Panc1 (cell line): Measurements from ENCODE around the gene NFX1. TPM values are rescaled to one million over a fixed set of nuclear protein-coding genes. Genes with fewer than 3 reads are reported as not detected.
"Not testable (repeated sequence)": the region's sequence is repeated elsewhere in the genome, so short reads cannot be mapped to it uniquely, and the experiment has no call there.

ENCODE experiments used
- ATAC-seq: fragments of 200-7000 bp; cut with Tn5 transposase; 2 replicates; pipeline ENCODE4 v1.9.1; 2020; ENCODE audit warnings: mild to moderate bottlenecking, moderate library complexity
- BruUV-seq: library from RNA; stranded (reverse); fragments of 400-500 nt; replicated peaks from 2 replicates; lab custom pipeline; 2021; lab: Mats Ljungman, UMichigan
- CTCF ChIA-PET: fragments of 300-600 bp; sonication (Branson Sonifier 250); formaldehyde crosslinking; loops from one replicate; lab custom pipeline; 2022; ENCODE audit warnings: antibody characterized with exemption; lab: Charles Lee
- POLR2A ChIA-PET: fragments of 300-600 bp; sonication (Branson Sonifier 250); formaldehyde crosslinking; loops from one replicate; lab custom pipeline; 2022; ENCODE audit warnings: antibody characterized with exemption; lab: Charles Lee
- DNase-seq: peaks from one replicate; pipeline ENCODE4 v3.0.0-alpha.2; 2010; ENCODE audit warnings: low read depth, low spot score
- H3K27ac ChIP-seq: 2 replicates; pipeline ENCODE4 v1.5.1; 2011; ENCODE audit warnings: mild to moderate bottlenecking, low read length, inconsistent platforms
- H3K27me3 ChIP-seq: fragments of 200-500 bp; sonication (Bioruptor generic); 2 replicates; pipeline ENCODE4 v1.6.0; 2014; ENCODE audit warnings: low read length, inconsistent platforms; ENCODE audit not compliant: control insufficient read depth, insufficient read depth
- H3K36me3 ChIP-seq: fragments of 200-500 bp; sonication (Bioruptor generic); 2 replicates; pipeline ENCODE4 v1.5.1; 2014; ENCODE audit warnings: inconsistent platforms, mild to moderate bottlenecking, low read length, moderate library complexity; ENCODE audit not compliant: control insufficient read depth, insufficient read depth
- H3K4me1 ChIP-seq: 2 replicates; pipeline ENCODE4 v1.5.1; 2011; ENCODE audit warnings: inconsistent platforms, mild to moderate bottlenecking, low read length, moderate library complexity; ENCODE audit not compliant: control insufficient read depth, insufficient read depth
- H3K4me3 ChIP-seq, 2 experiments: 2 replicates each; pipeline ENCODE4 v1.5.1; 2011 to 2012; ENCODE audit warnings: low read depth in 2 of 2, low read length in 2 of 2, mild to moderate bottlenecking in 2 of 2, inconsistent platforms in 1 of 2, moderate library complexity in 1 of 2
- H3K9me3 ChIP-seq: fragments of 200-500 bp; sonication (Bioruptor generic); 2 replicates; pipeline ENCODE4 v1.5.1; 2014; ENCODE audit warnings: low read depth, mild to moderate bottlenecking, inconsistent platforms, low read length, moderate library complexity; ENCODE audit not compliant: control insufficient read depth, insufficient read depth
- POLR2AphosphoS5 ChIP-seq: IDR thresholded peaks from 2 replicates; pipeline ENCODE4 v1.6.1; 2012; ENCODE audit warnings: mild to moderate bottlenecking, low read depth, low read length, moderate library complexity
- REST ChIP-seq, 2 experiments: IDR thresholded peaks; 2 replicates each; pipeline ENCODE4 v1.6.1; 2011 to 2012; ENCODE audit warnings: low read depth in 2 of 2, control low read depth in 1 of 2, low read length in 1 of 2, mild to moderate bottlenecking in 1 of 2, moderate library complexity in 1 of 2; ENCODE audit not compliant: insufficient read depth in 1 of 2
- SIN3A ChIP-seq: IDR thresholded peaks from 2 replicates; pipeline ENCODE4 v1.6.1; 2012; ENCODE audit warnings: low read depth, mild to moderate bottlenecking, low read length, moderate library complexity, borderline replicate concordance; ENCODE audit not compliant: insufficient read depth
- TCF7L2 ChIP-seq: IDR thresholded peaks from 2 replicates; pipeline ENCODE4 v1.6.1; 2011; ENCODE audit warnings: mild to moderate bottlenecking, low read depth, low read length, inconsistent platforms
- in situ Hi-C: cut with HindIII; loops from 2 replicates; pipeline ENCODE4 v1.10.0; 2016; ENCODE audit warnings: low sequenced_read_pairs, low pct_unique_long_range_greater_than_20kb
- intact Hi-C: fragments of 100-400 bp; cut with micrococcal nuclease; formaldehyde crosslinking; loops from one replicate; pipeline ENCODE4 v1.10.0; 2022; ENCODE audit not compliant: unreplicated experiment
- total RNA-seq: library from RNA; stranded (reverse); gene quantifications from one replicate; pipeline ENCODE4 v1.2.1, GENCODE V29; 2021; ENCODE audit not compliant: unreplicated experiment
- TF ChIP-seq, protein P1 (sequence below): fragments of 450-650 bp; IDR thresholded peaks from 2 replicates; pipeline ENCODE4 v1.5.1; 2017; ENCODE audit warnings: mild to moderate bottlenecking

Gene NFX1
- total RNA-seq, 1 experiment from 2014 or later = 38.1 TPM

DNA sequence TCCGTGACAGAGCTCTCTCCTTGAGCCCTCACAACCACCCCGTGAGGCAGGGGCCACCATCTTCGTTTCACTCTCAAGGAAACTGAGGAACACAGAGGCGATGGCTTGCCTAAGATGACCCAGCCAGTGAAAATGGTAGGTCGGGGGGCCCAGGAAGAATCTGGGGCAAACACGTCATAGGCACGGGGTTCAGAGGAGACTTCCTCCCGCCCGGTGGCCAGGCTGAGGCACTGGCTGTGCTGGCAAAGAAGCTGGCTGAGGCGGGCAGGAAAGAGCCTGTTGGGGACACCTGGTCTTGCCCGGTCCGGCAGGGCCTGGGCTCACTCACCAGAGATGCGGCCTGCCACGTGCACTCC, 96.3 kb downstream of the NFX1 start:
- in situ Hi-C loops, ATAC-seq, POLR2A ChIA-PET: not testable (repeated sequence)

GRCh38 chr9:33386998-33387397, 96.7 kb downstream of the NFX1 start:
- CTCF ChIA-PET = interaction anchor here (0.8 kb wide), 1 partner anchor 13 kb away, joined by 3 read pairs; no protein-coding TSS in a partner anchor
- H3K9me3 ChIP-seq, POLR2A ChIA-PET, H3K36me3 ChIP-seq, in situ Hi-C loops, H3K4me3 ChIP-seq, H3K27me3 ChIP-seq, intact Hi-C loops, H3K4me1 ChIP-seq, H3K27ac ChIP-seq, BruUV-seq, DNase-seq, ATAC-seq: not testable (repeated sequence)

More for the DNA sequence above, 96.3 kb downstream of the NFX1 start:
- H3K36me3 ChIP-seq, H3K4me3 ChIP-seq, H3K27me3 ChIP-seq, DNase-seq, H3K4me1 ChIP-seq, H3K9me3 ChIP-seq, H3K27ac ChIP-seq, BruUV-seq, intact Hi-C loops: not testable (repeated sequence)
- CTCF ChIA-PET = interaction anchor here (0.8 kb wide), 1 partner anchor 14 kb away, joined by 3 read pairs; no protein-coding TSS in a partner anchor

GRCh38 chr9:33388110-33388994, 98.0 kb downstream of the NFX1 start:
- H3K9me3 ChIP-seq = no peaks in the 10 kb centered on the region
- no peaks in the 10 kb centered on the region for H3K36me3 ChIP-seq
- ATAC-seq (no peak), DNase-seq (no peak)
- H3K4me1 ChIP-seq = peaks cover 7% of the 10 kb centered on the region
- H3K27ac ChIP-seq = no peak overlapping the region
- BruUV-seq = no TSS peak
- in situ Hi-C loops (no loop called here), intact Hi-C loops (no loop called here)
- CTCF ChIA-PET = no interaction called here
- POLR2A ChIA-PET = no interaction called here
- H3K4me3 ChIP-seq = no peak overlapping the region
- no peaks in the 10 kb centered on the region for H3K27me3 ChIP-seq
- TF ChIP-seq POLR2AphosphoS5 = no peak
- no peak for TF ChIP-seq SIN3A
- TF ChIP-seq REST (IDR thresholded peaks at IDR 0.05; ENCODE audit: insufficient read depth in 1 of 2, low read depth in 2 of 2, low read length in 1 of 2) = no peak
- no peak for TF ChIP-seq TCF7L2
- TF ChIP-seq, protein P1, sequence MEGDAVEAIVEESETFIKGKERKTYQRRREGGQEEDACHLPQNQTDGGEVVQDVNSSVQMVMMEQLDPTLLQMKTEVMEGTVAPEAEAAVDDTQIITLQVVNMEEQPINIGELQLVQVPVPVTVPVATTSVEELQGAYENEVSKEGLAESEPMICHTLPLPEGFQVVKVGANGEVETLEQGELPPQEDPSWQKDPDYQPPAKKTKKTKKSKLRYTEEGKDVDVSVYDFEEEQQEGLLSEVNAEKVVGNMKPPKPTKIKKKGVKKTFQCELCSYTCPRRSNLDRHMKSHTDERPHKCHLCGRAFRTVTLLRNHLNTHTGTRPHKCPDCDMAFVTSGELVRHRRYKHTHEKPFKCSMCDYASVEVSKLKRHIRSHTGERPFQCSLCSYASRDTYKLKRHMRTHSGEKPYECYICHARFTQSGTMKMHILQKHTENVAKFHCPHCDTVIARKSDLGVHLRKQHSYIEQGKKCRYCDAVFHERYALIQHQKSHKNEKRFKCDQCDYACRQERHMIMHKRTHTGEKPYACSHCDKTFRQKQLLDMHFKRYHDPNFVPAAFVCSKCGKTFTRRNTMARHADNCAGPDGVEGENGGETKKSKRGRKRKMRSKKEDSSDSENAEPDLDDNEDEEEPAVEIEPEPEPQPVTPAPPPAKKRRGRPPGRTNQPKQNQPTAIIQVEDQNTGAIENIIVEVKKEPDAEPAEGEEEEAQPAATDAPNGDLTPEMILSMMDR = no peak

- H3K27me3 ChIP-seq, H3K4me1 ChIP-seq, POLR2A ChIA-PET, ATAC-seq, H3K9me3 ChIP-seq, H3K4me3 ChIP-seq, in situ Hi-C loops, intact Hi-C loops, BruUV-seq, CTCF ChIA-PET, H3K36me3 ChIP-seq: not testable (repeated sequence)
- peak; percentile 56 for DNase-seq
- peak overlapping the region; percentile 44 for H3K27ac ChIP-seq
These were observed 100.9 kb downstream of the NFX1 start for GRCh38 chr9:33391111-33391771.

DNA sequence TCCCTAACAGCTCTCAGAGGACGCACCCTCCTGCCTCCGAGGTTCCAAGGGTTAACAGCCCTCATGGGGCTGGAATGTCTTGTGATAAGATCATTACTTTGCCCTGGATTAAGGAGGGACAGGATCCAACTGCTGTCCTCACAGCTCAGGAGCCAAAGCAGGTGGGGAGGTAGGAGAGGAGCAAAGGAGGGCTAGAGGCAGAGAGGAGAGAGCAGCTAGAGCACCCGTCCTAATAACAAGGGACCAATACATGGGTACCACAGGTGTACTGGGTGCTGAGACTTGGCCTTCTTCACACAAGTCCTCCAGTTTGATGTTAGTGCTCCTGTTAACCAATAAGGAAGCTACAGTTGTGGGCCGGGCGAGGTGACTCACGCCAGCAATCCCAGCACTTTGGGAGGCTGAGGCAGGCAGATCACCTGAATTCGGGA, 102.3 kb downstream of the NFX1 start:
- DNase-seq, H3K4me1 ChIP-seq, H3K27ac ChIP-seq, intact Hi-C loops, H3K36me3 ChIP-seq, BruUV-seq, H3K4me3 ChIP-seq, H3K9me3 ChIP-seq, ATAC-seq, in situ Hi-C loops, H3K27me3 ChIP-seq: not testable (repeated sequence)
- CTCF ChIA-PET = interaction anchor here (0.7 to 1.2 kb wide), 2 partner anchors 10 to 18 kb away, joined by 3 read pairs; partner anchors contain the start of gene AQP7
- POLR2A ChIA-PET = interaction anchor here (0.6 kb wide), 2 partner anchors 55 to 346 kb away, joined by 3 read pairs; partner anchors contain the start of gene AQP3
